ENCODE measurements around the gene CEP41. TPM values are rescaled to one million over a fixed set of nuclear protein-coding genes. Genes with fewer than 3 reads are reported as not detected.
A peak's percentile ranks its signal among the peaks of the same experiment; 100 is the strongest.

Gene CEP41
- total and polyA plus RNA-seq, 7 donors: 2.4 to 4.6 (median 3.4) TPM

DNA sequence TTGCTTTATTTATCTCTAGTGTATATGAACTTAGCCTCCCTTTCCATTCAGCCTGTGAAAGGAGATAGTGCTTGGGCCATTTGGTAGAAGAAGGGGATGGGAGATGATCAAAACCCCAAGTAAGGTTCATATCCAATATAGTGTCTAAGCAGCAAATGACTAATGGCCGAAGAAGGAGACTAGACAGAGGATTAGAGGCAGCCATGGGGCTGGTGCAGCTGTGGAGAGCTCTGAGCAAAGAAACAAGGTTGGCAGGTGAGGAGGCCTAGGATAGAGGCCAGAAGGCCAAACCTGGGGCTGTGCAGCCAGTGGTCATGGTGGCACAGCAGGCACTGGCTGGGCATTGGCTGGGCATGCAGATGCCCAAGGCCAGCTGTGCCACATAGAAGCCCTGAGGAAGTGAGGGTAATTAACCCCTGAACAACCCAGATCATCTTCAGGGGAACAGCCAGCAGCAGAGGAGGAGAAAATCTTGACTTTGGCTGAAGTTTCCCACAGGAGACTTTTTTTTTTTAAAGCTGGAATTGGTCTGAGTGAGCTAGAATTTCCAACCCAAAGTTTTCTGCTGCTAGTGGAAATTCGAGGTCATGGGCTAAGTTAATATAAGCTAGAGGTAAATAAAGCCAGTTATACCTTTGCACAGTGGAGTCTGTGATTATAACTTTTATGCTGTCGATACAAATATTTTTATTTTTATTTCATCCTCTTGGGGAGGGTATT lies 70.8 kb downstream of the CEP41 start:
- intact Hi-C loops (cut with DNase I): no loop called here
- peaks cover 57% of the 10 kb centered on the region for H3K4me1 ChIP-seq
- H3K36me3 ChIP-seq (ENCODE audit: insufficient read depth in 1 of 2, low read depth in 1 of 2): no peaks in the 10 kb centered on the region
- ATAC-seq: no peak
- H3K9me3 ChIP-seq: no peaks in the 10 kb centered on the region
- 43 to 64% (median 45%) methylated on average over 3 of the region's 3 CpGs for WGBS, 3 donors
- TF ChIP-seq, protein P1, sequence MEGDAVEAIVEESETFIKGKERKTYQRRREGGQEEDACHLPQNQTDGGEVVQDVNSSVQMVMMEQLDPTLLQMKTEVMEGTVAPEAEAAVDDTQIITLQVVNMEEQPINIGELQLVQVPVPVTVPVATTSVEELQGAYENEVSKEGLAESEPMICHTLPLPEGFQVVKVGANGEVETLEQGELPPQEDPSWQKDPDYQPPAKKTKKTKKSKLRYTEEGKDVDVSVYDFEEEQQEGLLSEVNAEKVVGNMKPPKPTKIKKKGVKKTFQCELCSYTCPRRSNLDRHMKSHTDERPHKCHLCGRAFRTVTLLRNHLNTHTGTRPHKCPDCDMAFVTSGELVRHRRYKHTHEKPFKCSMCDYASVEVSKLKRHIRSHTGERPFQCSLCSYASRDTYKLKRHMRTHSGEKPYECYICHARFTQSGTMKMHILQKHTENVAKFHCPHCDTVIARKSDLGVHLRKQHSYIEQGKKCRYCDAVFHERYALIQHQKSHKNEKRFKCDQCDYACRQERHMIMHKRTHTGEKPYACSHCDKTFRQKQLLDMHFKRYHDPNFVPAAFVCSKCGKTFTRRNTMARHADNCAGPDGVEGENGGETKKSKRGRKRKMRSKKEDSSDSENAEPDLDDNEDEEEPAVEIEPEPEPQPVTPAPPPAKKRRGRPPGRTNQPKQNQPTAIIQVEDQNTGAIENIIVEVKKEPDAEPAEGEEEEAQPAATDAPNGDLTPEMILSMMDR (IDR thresholded peaks at IDR 0.05): no peak
- H3K27ac ChIP-seq: peak overlapping the region; percentile 58
- no peaks in the 10 kb centered on the region for H3K27me3 ChIP-seq (ENCODE audit: insufficient read depth in 3 of 3, low read length in 2 of 3)
- no peak for DNase-seq
- no peak overlapping the region for H3K4me3 ChIP-seq

DNA sequence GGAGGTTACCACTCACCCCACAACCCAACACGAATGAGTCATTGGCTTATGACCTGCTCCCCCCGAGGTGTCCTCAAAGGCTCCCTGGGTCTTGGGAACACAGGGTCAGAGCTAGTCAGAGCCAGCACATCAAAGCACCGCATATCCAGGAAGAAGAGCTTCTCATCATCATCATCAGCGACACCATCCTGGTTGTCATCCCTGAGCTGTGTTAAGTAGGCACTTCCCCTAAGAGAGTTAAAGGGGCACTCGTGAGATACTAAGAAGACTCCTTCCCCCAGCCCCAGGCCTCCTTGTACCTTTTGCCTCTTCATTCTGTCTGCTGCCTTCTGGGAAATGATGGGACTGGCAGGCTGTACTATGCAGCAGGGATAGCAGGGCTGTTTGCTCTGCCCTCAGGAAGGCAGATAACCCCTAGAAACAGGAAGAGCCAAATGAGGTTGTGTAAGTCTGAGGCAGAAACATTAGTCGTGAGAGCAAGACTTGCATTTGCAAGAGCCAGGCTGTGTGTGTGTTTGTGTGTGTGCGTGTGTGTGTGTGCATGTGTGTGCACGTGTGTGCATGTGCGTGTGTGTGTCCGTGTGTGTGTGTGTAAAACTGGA lies 71.6 kb downstream of the CEP41 start:
- DNase-seq (no peak), ATAC-seq (peak in 3 of 4 donors; percentile 34 to 45 (median 35))
- intact Hi-C loops (cut with DNase I): no loop called here
- Histone ChIP-seq H3K4me1 (peaks cover 61% of the 10 kb centered on the region), H3K4me3 (peak overlapping the region; percentile 34), H3K36me3 (ENCODE audit: insufficient read depth in 1 of 2, low read depth in 1 of 2) (no peaks in the 10 kb centered on the region), H3K27ac (peak overlapping the region; percentile 58), H3K27me3 (ENCODE audit: insufficient read depth in 3 of 3, low read length in 2 of 3) (no peaks in the 10 kb centered on the region), H3K9me3 (no peaks in the 10 kb centered on the region)
- WGBS, 3 donors: 33 to 55% (median 42%) methylated on average over 10 of the region's 10 CpGs
- TF ChIP-seq, protein P1 (IDR thresholded peaks at IDR 0.05): no peak

DNA sequence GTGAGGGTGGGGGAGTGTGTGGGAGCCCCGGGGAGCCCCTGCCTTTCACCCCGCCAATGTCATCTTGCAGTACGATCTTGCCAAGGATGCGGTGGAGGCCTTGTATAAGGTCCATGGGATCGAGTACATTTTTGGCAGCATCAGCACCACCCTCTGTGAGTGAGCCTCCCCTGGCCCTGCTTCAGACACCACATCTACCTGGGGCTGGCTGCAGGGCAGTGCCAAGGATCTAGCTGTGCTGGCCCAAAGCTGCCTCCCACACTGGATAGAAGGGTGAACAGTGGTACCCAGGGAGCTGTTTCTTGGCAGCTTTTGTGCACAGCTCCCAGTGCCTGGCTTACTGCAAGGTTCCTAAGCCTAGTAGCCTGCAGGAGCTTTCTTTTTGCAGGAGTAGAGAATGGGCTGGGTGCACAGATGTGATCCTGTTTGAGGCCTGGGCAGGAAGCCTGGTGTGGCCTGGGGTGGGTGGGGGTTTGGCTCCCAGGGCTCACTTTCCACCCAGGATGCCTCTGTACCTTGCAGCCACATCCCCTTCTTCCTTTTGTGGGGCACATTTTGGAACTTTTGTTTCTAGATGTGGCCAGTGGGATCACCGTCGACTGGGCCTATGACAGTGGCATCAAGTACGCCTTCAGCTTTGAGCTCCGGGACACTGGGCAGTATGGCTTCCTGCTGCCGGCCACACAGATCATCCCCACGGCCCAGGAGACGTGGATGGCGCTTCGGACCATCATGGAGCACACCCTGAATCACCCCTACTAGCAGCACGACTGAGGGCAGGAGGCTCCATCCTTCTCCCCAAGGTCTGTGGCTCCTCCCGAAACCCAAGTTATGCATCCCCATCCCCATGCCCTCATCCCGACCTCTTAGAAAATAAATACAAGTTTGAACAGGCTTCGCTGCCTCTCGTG lies 72.7 kb downstream of the CEP41 start:
- Histone ChIP-seq H3K9me3 (no peaks in the 10 kb centered on the region), H3K4me3 (no peak overlapping the region), H3K27ac (peak overlapping the region; percentile 58), H3K4me1 (peaks cover 57% of the 10 kb centered on the region), H3K36me3 (ENCODE audit: insufficient read depth in 1 of 2, low read depth in 1 of 2) (no peaks in the 10 kb centered on the region), H3K27me3 (ENCODE audit: insufficient read depth in 3 of 3, low read length in 2 of 3) (no peaks in the 10 kb centered on the region)
- no peak for ATAC-seq
- intact Hi-C loops (cut with DNase I): no loop called here
- no peak for DNase-seq
- TF ChIP-seq, protein P1 (IDR thresholded peaks at IDR 0.05): no peak
- 79 to 92% (median 86%) methylated on average over 19 of the region's 19 CpGs for WGBS, 3 donors

DNA sequence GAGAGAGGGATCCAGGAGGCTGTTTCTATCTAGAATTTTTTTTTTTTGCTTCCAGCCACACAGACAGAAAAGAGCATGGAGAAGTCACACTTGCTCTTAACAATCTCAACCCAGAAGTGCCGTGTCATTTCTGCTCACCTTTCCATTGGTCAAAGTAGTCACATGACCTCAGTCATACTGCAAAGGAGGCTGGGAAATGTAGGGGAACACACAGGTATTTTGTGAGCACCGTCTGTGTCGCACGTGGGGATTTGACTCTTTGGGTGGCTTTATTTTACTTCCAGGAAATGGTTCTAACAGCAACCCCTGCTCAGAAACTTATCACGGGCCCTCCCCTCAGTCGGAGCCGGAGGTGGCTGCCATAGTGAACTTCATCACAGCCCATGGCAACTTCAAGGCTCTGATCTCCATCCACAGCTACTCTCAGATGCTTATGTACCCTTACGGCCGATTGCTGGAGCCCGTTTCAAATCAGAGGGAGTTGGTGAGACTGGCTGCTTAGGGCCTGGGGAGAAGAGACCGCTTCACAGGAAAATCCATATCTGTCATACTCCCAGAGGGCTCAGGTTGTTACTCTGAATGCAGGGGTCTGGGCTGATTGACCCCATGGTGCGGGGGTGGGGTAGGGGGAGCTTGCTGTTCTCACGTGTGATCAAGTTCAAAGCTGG lies 73.6 kb downstream of the CEP41 start:
- TF ChIP-seq, protein P1 (IDR thresholded peaks at IDR 0.05): no peak
- H3K9me3 ChIP-seq: no peaks in the 10 kb centered on the region
- WGBS, 3 donors: 72 to 76% (median 76%) methylated on average over 13 of the region's 13 CpGs
- H3K4me1 ChIP-seq: peaks cover 54% of the 10 kb centered on the region
- intact Hi-C loops (cut with DNase I): no loop called here
- H3K27ac ChIP-seq: peak overlapping the region; percentile 83
- no peak for DNase-seq
- H3K36me3 ChIP-seq (ENCODE audit: insufficient read depth in 1 of 2, low read depth in 1 of 2): no peaks in the 10 kb centered on the region
- H3K4me3 ChIP-seq: no peak overlapping the region
- H3K27me3 ChIP-seq (ENCODE audit: insufficient read depth in 3 of 3, low read length in 2 of 3): no peaks in the 10 kb centered on the region
- no peak for ATAC-seq

Data from psoas muscle (tissue), 8 donors.